ENCODE measurements around the gene OR4F15.

OR4F15 gene

GRCh38 chr15:101844916-101845315 is 32.9 kb downstream of the OR4F15 start:
- no peak for DNase-seq (ENCODE audit: low spot score)
- no peak overlapping the region for H3K27ac ChIP-seq
- no peak overlapping the region for H3K4me3 ChIP-seq
- TF ChIP-seq CTCF (IDR thresholded peaks at IDR 0.05), result no peak

- TF ChIP-seq CTCF (IDR thresholded peaks at IDR 0.05), result no peak
Observed at GRCh38 chr15:101852356-101852755, 40.4 kb downstream of the OR4F15 start.

More at GRCh38 chr15:101852356-101852755, 40.4 kb downstream of the OR4F15 start:
- H3K27ac ChIP-seq, result no peak overlapping the region
- H3K4me3 ChIP-seq, result no peak overlapping the region
- no peak for DNase-seq (ENCODE audit: low spot score)
